Transverse colon (tissue), 4 donors: ENCODE measurements around the gene DLG2.

ENCODE experiments used
- EP300 ChIP-seq: sonication (generic); formaldehyde crosslinking; IDR thresholded peaks from one replicate; pipeline ENCODE4 v1.6.1; 2017; ENCODE audit warnings: antibody characterized with exemption, low read depth
- POLR2A ChIP-seq: fragments of 450-650 bp; IDR thresholded peaks from one replicate; pipeline ENCODE4 v1.6.1; 2016; ENCODE audit warnings: antibody characterized with exemption, mild to moderate bottlenecking, moderate library complexity
- POLR2AphosphoS5 ChIP-seq, 3 donors: sonication (generic); formaldehyde crosslinking; IDR thresholded peaks; one replicate each; pipeline ENCODE4 v1.6.1; 2016; ENCODE audit warnings: antibody characterized with exemption in 3 of 3
- TF ChIP-seq, protein P1 (sequence below), 5 experiments: fragments of 200-600 bp in 3 of 5; fragments of 450-650 bp in 2 of 5; sonication (generic) in 3 of 5; IDR thresholded peaks; 1 replicate in 2 of 5; 2 replicates in 3 of 5; pipeline ENCODE4 v1.5.1; 2016 to 2017; ENCODE audit warnings: antibody characterized with exemption in 5 of 5, inconsistent platforms in 3 of 5, mild to moderate bottlenecking in 2 of 5, moderate library complexity in 1 of 5

GRCh38 chr11:83793310-83793709, 1833.8 kb downstream of the DLG2 start:
- no peak for TF ChIP-seq EP300
- TF ChIP-seq, protein P1, sequence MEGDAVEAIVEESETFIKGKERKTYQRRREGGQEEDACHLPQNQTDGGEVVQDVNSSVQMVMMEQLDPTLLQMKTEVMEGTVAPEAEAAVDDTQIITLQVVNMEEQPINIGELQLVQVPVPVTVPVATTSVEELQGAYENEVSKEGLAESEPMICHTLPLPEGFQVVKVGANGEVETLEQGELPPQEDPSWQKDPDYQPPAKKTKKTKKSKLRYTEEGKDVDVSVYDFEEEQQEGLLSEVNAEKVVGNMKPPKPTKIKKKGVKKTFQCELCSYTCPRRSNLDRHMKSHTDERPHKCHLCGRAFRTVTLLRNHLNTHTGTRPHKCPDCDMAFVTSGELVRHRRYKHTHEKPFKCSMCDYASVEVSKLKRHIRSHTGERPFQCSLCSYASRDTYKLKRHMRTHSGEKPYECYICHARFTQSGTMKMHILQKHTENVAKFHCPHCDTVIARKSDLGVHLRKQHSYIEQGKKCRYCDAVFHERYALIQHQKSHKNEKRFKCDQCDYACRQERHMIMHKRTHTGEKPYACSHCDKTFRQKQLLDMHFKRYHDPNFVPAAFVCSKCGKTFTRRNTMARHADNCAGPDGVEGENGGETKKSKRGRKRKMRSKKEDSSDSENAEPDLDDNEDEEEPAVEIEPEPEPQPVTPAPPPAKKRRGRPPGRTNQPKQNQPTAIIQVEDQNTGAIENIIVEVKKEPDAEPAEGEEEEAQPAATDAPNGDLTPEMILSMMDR (IDR thresholded peaks at IDR 0.05), result no peak
- no peak for TF ChIP-seq POLR2A
- TF ChIP-seq POLR2AphosphoS5 (IDR thresholded peaks at IDR 0.05), result no peak
